ENCODE measurements around the gene ZXDB. TPM values are rescaled to one million over a fixed set of nuclear protein-coding genes. Genes with fewer than 3 reads are reported as not detected.

ZXDB gene
- 13.3 and 15.6 TPM in 2 replicates for total RNA-seq

DNA sequence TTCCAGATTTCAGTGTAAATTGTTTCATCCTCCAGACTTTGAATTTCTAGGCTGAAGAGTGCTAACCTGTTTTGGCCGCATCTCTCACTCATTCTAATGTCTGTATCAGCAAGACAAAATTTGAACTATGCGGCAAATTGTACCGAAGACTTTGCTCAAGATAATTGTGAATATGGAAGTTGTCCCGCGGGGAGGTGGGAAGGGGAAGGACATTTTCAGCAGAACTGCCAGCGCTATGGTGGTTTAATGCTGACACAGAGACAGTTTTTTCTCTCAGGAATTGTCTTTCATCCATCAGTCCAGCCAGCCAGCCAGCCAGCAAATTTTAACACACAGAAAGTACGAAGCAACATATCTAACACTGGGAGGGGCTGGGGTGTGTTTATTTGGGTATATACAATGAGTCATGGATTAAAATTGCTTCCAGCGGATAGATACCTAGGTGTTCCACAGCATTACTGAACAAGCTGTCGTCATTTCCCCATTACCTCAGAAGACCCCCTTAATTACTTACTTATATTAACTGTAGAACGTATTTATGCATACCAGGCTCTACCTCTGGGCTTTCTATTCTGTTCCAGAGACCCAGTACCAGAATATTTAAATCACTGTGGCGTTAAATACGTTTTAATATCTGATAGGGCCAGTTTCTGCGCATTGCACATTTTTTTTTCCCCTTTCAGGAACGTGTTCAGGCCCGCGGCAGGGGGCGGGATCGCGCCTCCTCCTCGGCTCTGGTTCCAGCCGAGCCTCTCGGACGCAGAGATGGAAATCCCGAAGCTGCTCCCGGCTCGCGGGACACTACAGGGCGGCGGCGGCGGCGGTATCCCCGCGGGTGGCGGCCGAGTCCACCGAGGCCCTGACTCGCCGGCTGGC lies at the start of gene ZXDB:
ZXDB (plus strand) TSS at position 728 of the 876 bp plus-strand sequence; CDS start at position 766, 38 bp downstream.

Other genes with a start within 250 kb of the ZXDB start
- gene NLRP2B, start 88.2 kb downstream of the ZXDB start, total RNA-seq, result not detected in 2 replicates

Measured in cardiac ventricle fibroblast (primary cell).